KOPT-K1 (cell line): ENCODE results near the gene ADK.
A peak's percentile ranks its signal among the peaks of the same experiment; 100 is the strongest.

ENCODE experiments used
- H3K27ac ChIP-seq: fragments of 200-600 bp; sonication (generic); 2 replicates; pipeline ENCODE4 v1.5.1; 2016; ENCODE audit warnings: antibody characterized with exemption, mild to moderate bottlenecking, low read depth, low read length; ENCODE audit not compliant: poor library complexity, severe bottlenecking
- H3K36me3 ChIP-seq: fragments of 200-600 bp; sonication (generic); 2 replicates; pipeline ENCODE4 v1.5.1; 2017; ENCODE audit warnings: antibody characterized with exemption, mild to moderate bottlenecking, low read length, moderate library complexity; ENCODE audit not compliant: insufficient read depth
- H3K9me3 ChIP-seq: fragments of 200-600 bp; sonication (generic); 2 replicates; pipeline ENCODE4 v1.5.1; 2017; ENCODE audit warnings: antibody characterized with exemption, low read length, mild to moderate bottlenecking; ENCODE audit not compliant: insufficient read depth, poor library complexity, severe bottlenecking

Gene ADK

GRCh38 chr10:74736029-74736428 is 585.0 kb downstream of the ADK start:
- peaks cover 7% of the 10 kb centered on the region for H3K9me3 ChIP-seq
- H3K36me3 ChIP-seq = no peaks in the 10 kb centered on the region
- H3K27ac ChIP-seq = no peak overlapping the region

- H3K27ac ChIP-seq = peak overlapping the region; percentile 72
- peaks cover 4% of the 10 kb centered on the region for H3K9me3 ChIP-seq
- H3K36me3 ChIP-seq = no peaks in the 10 kb centered on the region
Observed at GRCh38 chr10:74738052-74738451, 587.0 kb downstream of the ADK start.

- Histone ChIP-seq H3K9me3 (peaks cover 4% of the 10 kb centered on the region), H3K36me3 (no peaks in the 10 kb centered on the region), H3K27ac (peak overlapping the region; percentile 72)
Observed at GRCh38 chr10:74738542-74738941, 587.5 kb downstream of the ADK start.

GRCh38 chr10:74738985-74739567 is 588.1 kb downstream of the ADK start:
- Histone ChIP-seq H3K27ac (peak overlapping the region; percentile 72), H3K9me3 (no peaks in the 10 kb centered on the region), H3K36me3 (no peaks in the 10 kb centered on the region)

- Histone ChIP-seq H3K36me3 (no peaks in the 10 kb centered on the region), H3K9me3 (no peaks in the 10 kb centered on the region), H3K27ac (no peak overlapping the region)
Observed at GRCh38 chr10:74743401-74743800, 592.4 kb downstream of the ADK start.

- H3K9me3 ChIP-seq = no peaks in the 10 kb centered on the region
- H3K36me3 ChIP-seq = no peaks in the 10 kb centered on the region
- no peak overlapping the region for H3K27ac ChIP-seq
Observed at GRCh38 chr10:74745449-74745848, 594.4 kb downstream of the ADK start.

- Histone ChIP-seq H3K36me3 (no peaks in the 10 kb centered on the region), H3K27ac (no peak overlapping the region), H3K9me3 (no peaks in the 10 kb centered on the region)
Observed at GRCh38 chr10:74746813-74747212, 595.8 kb downstream of the ADK start.

GRCh38 chr10:74748468-74749031 is 597.5 kb downstream of the ADK start:
- no peaks in the 10 kb centered on the region for H3K9me3 ChIP-seq
- H3K27ac ChIP-seq = no peak overlapping the region
- no peaks in the 10 kb centered on the region for H3K36me3 ChIP-seq

- Histone ChIP-seq H3K36me3 (no peaks in the 10 kb centered on the region), H3K9me3 (no peaks in the 10 kb centered on the region)
Observed at GRCh38 chr10:74750848-74751274, 599.8 kb downstream of the ADK start.

GRCh38 chr10:74752371-74753040 is 601.5 kb downstream of the ADK start:
- Histone ChIP-seq H3K27ac (no peak overlapping the region), H3K36me3 (no peaks in the 10 kb centered on the region), H3K9me3 (no peaks in the 10 kb centered on the region)

More at GRCh38 chr10:74750848-74751274, 599.8 kb downstream of the ADK start:
- H3K27ac ChIP-seq = no peak overlapping the region

GRCh38 chr10:74753442-74754211 is 602.6 kb downstream of the ADK start:
- Histone ChIP-seq H3K9me3 (no peaks in the 10 kb centered on the region), H3K36me3 (no peaks in the 10 kb centered on the region), H3K27ac (peak overlapping the region; percentile 15)

- no peaks in the 10 kb centered on the region for H3K36me3 ChIP-seq
- no peaks in the 10 kb centered on the region for H3K9me3 ChIP-seq
- peak overlapping the region; percentile 15 for H3K27ac ChIP-seq
Observed at GRCh38 chr10:74754381-74754821, 603.4 kb downstream of the ADK start.

GRCh38 chr10:74755273-74755672 is 604.3 kb downstream of the ADK start:
- peak overlapping the region; percentile 48 for H3K27ac ChIP-seq
- H3K36me3 ChIP-seq = no peaks in the 10 kb centered on the region
- H3K9me3 ChIP-seq = no peaks in the 10 kb centered on the region
